GM12878 (cell line): ENCODE data around the gene SLC38A1. TPM values are rescaled to one million over a fixed set of nuclear protein-coding genes. Genes with fewer than 3 reads are reported as not detected.

Source experiments
- ATAC-seq: fragments of 200-7000 bp; cut with Tn5 transposase; 3 replicates; pipeline ENCODE4 v1.9.1; 2020; ENCODE audit warnings: mild to moderate bottlenecking, moderate library complexity
- BruUV-seq: library from RNA; stranded (reverse); fragments of 400-500 nt; replicated peaks from 2 replicates; lab custom pipeline; 2021; lab: Mats Ljungman, UMichigan
- CTCF ChIA-PET: fragments of 300-600 bp; sonication (Branson Sonifier 250); formaldehyde crosslinking; extraction: SDS; loops from one replicate; lab custom pipeline; 2021; ENCODE audit warnings: inconsistent platforms; lab: Yijun Ruan, JAX
- POLR2A ChIA-PET: fragments of 350-600 bp; formaldehyde crosslinking; extraction: SDS; loops from one replicate; lab custom pipeline; 2021; ENCODE audit warnings: inconsistent platforms; lab: Charles Lee
- RAD21 ChIA-PET: fragments of 300-600 bp; sonication (Branson Sonifier 250); formaldehyde crosslinking; loops from one replicate; lab custom pipeline; 2023; ENCODE audit warnings: antibody characterized with exemption; ENCODE audit not compliant: unreplicated experiment; lab: Charles Lee
- SMC1A ChIA-PET: fragments of 300-600 bp; sonication (Branson Sonifier 250); formaldehyde crosslinking; loops from one replicate; lab custom pipeline; 2023; ENCODE audit not compliant: unreplicated experiment, uncharacterized antibody; lab: Charles Lee
- DNase-seq: peaks from one replicate; pipeline ENCODE4 v3.0.0-alpha.2; 2011; ENCODE audit warnings: low read depth, low spot score
- FAIRE-seq: peaks from 3 replicates; lab custom pipeline; 2011; peaks lifted over from hg19 to GRCh38; lab: Jason Lieb, UNC
- H2AFZ ChIP-seq: 2 replicates; pipeline ENCODE4 v1.6.0; 2011; ENCODE audit warnings: low read depth, low read length, control low read depth; ENCODE audit not compliant: control insufficient read depth
- H3K27ac ChIP-seq: 2 replicates; pipeline ENCODE4 v1.5.1; 2011; ENCODE audit warnings: control low read depth; ENCODE audit not compliant: control insufficient read depth, insufficient read depth
- H3K27me3 ChIP-seq, 2 experiments: replicated peaks in 1 of 2; 2 replicates each; pipeline versions ENCODE4 v1.6.0 to v1.6.1; 2011; ENCODE audit warnings: low read length in 1 of 2; ENCODE audit not compliant: control insufficient read depth in 2 of 2, insufficient read depth in 2 of 2
- H3K36me3 ChIP-seq, 2 experiments: 2 replicates each; pipeline ENCODE4 v1.5.1; 2011; ENCODE audit warnings: low read length in 1 of 2; ENCODE audit not compliant: control insufficient read depth in 2 of 2, insufficient read depth in 2 of 2
- H3K4me1 ChIP-seq: 2 replicates; pipeline ENCODE4 v1.6.1; 2011; ENCODE audit warnings: mild to moderate bottlenecking, low read length, moderate library complexity, mixed read lengths; ENCODE audit not compliant: control insufficient read depth, insufficient read depth
- H3K4me2 ChIP-seq: 2 replicates; pipeline ENCODE4 v1.6.0; 2011; ENCODE audit warnings: control low read depth; ENCODE audit not compliant: control insufficient read depth, insufficient read depth
- H3K4me3 ChIP-seq: fragments of 200-600 bp; sonication (generic); 2 replicates; pipeline ENCODE4 v1.5.1; 2016
- H3K79me2 ChIP-seq: 2 replicates; pipeline ENCODE4 v1.6.0; 2011; ENCODE audit warnings: low read length; ENCODE audit not compliant: control insufficient read depth, insufficient read depth
- H3K9ac ChIP-seq: 2 replicates; pipeline ENCODE4 v1.8.0; 2011; ENCODE audit warnings: low read length, control low read depth, mixed read lengths; ENCODE audit not compliant: control insufficient read depth, insufficient read depth
- H3K9me3 ChIP-seq: replicated peaks from 3 replicates; pipeline ENCODE4 v1.5.1; 2011; ENCODE audit warnings: mild to moderate bottlenecking, low read length; ENCODE audit not compliant: control insufficient read depth, insufficient read depth
- H4K20me1 ChIP-seq: 2 replicates; pipeline ENCODE4 v1.6.0; 2011; ENCODE audit not compliant: control insufficient read depth, insufficient read depth
- BCL3 ChIP-seq: IDR thresholded peaks from 2 replicates; pipeline ENCODE4 v1.6.1; 2011; ENCODE audit warnings: borderline replicate concordance, low read depth, mild to moderate bottlenecking, moderate library complexity, low read length; ENCODE audit not compliant: insufficient read depth, poor library complexity, severe bottlenecking
- CTCF ChIP-seq, 3 experiments: IDR thresholded peaks in 2 of 3; conservative IDR thresholded peaks in 1 of 3; 2 replicates each; pipeline ENCODE4 v1.5.1; 2011; ENCODE audit warnings: low read depth in 3 of 3, low read length in 3 of 3, mild to moderate bottlenecking in 3 of 3, control low read depth in 2 of 3, moderate library complexity in 2 of 3, inconsistent platforms in 1 of 3, mixed read lengths in 1 of 3; ENCODE audit not compliant: control insufficient read depth in 2 of 3, insufficient read depth in 1 of 3; ENCODE audit errors: extremely low read depth in 1 of 3
- CUX1 ChIP-seq: IDR thresholded peaks from 2 replicates; pipeline ENCODE4 v1.6.1; 2012; ENCODE audit warnings: improper control_type of control experiment, low read depth, low read length; ENCODE audit not compliant: insufficient replicate concordance
- KLF5 ChIP-seq: fragments of 450-650 bp; IDR thresholded peaks from 2 replicates; pipeline ENCODE4 v1.6.1; 2014; ENCODE audit warnings: mild to moderate bottlenecking; ENCODE audit not compliant: partially characterized antibody
- PML ChIP-seq: IDR thresholded peaks from 2 replicates; pipeline ENCODE4 v1.6.1; 2012; ENCODE audit warnings: low read length, inconsistent platforms
- POLR2AphosphoS5 ChIP-seq: IDR thresholded peaks from 2 replicates; pipeline ENCODE4 v1.6.1; 2011; ENCODE audit warnings: mild to moderate bottlenecking, low read length, inconsistent platforms
- SMAD5 ChIP-seq: IDR thresholded peaks from 2 replicates; pipeline ENCODE4 v1.6.1; 2016; ENCODE audit warnings: antibody characterized with exemption, low read depth
- SMC3 ChIP-seq: IDR thresholded peaks from 2 replicates; pipeline ENCODE4 v1.6.1; 2011; ENCODE audit warnings: low read length, improper control_type of control experiment, borderline replicate concordance
- WGBS: methylation state at CpG from one replicate; pipeline ENCODE4 v1.1.6; 2016; ENCODE audit warnings: low lambda C conversion rate; ENCODE audit not compliant: insufficient replicate concordance, insufficient coverage; ENCODE audit errors: missing lambda C conversion rate; 5-methylcytosine and 5-hydroxymethylcytosine counted together
- in situ Hi-C: fragments of 300-500 bp; cut with MboI; formaldehyde crosslinking; loops from 9 replicates; pipeline ENCODE4 v1.14.3; 2018; ENCODE audit warnings: mixed read lengths
- intact Hi-C: fragments of 100-400 bp; cut with micrococcal nuclease; formaldehyde crosslinking; loops from one replicate; pipeline ENCODE4 v1.14.2; 2022; ENCODE audit not compliant: unreplicated experiment
- polyA plus RNA-seq, 11 experiments: library from polyadenylated mRNA; depleted of rRNA in 4 of 11; unstranded in 6 of 11; stranded (reverse) in 5 of 11; fragments of >200 nt; fragmentation: Nextera tagmentation in 4 of 11; fragmentation: Illumina TruSeq in 1 of 11; extraction: Ambion mirVana in 4 of 11; extraction: Trizol in 1 of 11; gene quantifications; 1 replicate in 1 of 11; 2 replicates in 10 of 11; pipeline versions ENCODE4 v1.2.1 to v1.2.3, GENCODE V29; 2011 to 2016; ENCODE audit warnings: inconsistent platforms in 2 of 11, missing spikeins in 2 of 11, low read depth in 1 of 11
- total RNA-seq, 4 experiments: library from RNA; depleted of rRNA in 3 of 4; stranded (reverse); fragments of >200 nt in 3 of 4; fragmentation: Illumina TruSeq in 1 of 4; extraction: Trizol in 1 of 4; gene quantifications; 2 replicates each; pipeline versions ENCODE4 v1.2.1 to v1.2.3, GENCODE V29; 2013 to 2021
- TF ChIP-seq, protein P1 (sequence below): fragments of 150-350 bp; IDR thresholded peaks from 2 replicates; pipeline ENCODE4 v1.6.1; 2016; ENCODE audit warnings: low read depth, low read length

Gene SLC38A1
- total and polyA plus RNA-seq, 10 of the 15 experiments (the other 5 are each of a cell fraction or from before 2014, with no cell fraction given): 38.1 to 191 (median 144) TPM

GRCh38 chr12:46144433-46144832 is 124.4 kb downstream of the SLC38A1 start:
- 48% methylated on average over 2 of the region's 2 CpGs for WGBS
- Histone ChIP-seq H3K4me3 (no peak overlapping the region), H3K9me3 (no peaks in the 10 kb centered on the region), H3K4me2 (no peak overlapping the region), H3K4me1 (no peaks in the 10 kb centered on the region), H3K27me3 (no peaks in the 10 kb centered on the region), H3K36me3 (no peaks in the 10 kb centered on the region), H4K20me1 (no peaks in the 10 kb centered on the region), H3K79me2 (no peaks in the 10 kb centered on the region), H3K27ac (no peak overlapping the region), H3K9ac (no peak overlapping the region), H2AFZ (no peak overlapping the region)
- intact Hi-C loops (no loop called here), in situ Hi-C loops (loop anchor here (25.0 kb wide), 2 partner anchors 518 to 868 kb away; no protein-coding TSS in a partner anchor)
- no peak for FAIRE-seq
- BruUV-seq: no TSS peak
- POLR2A ChIA-PET: no interaction called here
- CTCF ChIA-PET: interaction anchor here (1.4 to 3.8 kb wide), 2 partner anchors 20 to 33 kb away, joined by 3 to 36 read pairs; no protein-coding TSS in a partner anchor
- ATAC-seq: peak; percentile 63
- SMC1A ChIA-PET: interaction anchor here (1.2 to 3.5 kb wide), 3 partner anchors 11 to 35 kb away, joined by 3 to 22 read pairs (median 3); no protein-coding TSS in a partner anchor
- DNase-seq: no peak
- RAD21 ChIA-PET: interaction anchor here (3.4 kb wide), 1 partner anchor 19 kb away, joined by 22 read pairs; no protein-coding TSS in a partner anchor
- TF ChIP-seq KLF5 (no peak), PML (no peak), BCL3 (no peak), CTCF (IDR thresholded peaks at IDR 0.05 in 2 of 3, conservative IDR thresholded peaks at IDR 0.05 in 1 of 3; ENCODE audit: control insufficient read depth in 2 of 3, extremely low read depth in 1 of 3, insufficient read depth in 1 of 3, low read depth in 3 of 3, low read length in 3 of 3) (peak in 1 of 3 experiments; percentile 6; a peak in 1 of 6 replicates), POLR2AphosphoS5 (no peak), SMAD5 (no peak), SMC3 (no peak), CUX1 (no peak)
- TF ChIP-seq, protein P1, sequence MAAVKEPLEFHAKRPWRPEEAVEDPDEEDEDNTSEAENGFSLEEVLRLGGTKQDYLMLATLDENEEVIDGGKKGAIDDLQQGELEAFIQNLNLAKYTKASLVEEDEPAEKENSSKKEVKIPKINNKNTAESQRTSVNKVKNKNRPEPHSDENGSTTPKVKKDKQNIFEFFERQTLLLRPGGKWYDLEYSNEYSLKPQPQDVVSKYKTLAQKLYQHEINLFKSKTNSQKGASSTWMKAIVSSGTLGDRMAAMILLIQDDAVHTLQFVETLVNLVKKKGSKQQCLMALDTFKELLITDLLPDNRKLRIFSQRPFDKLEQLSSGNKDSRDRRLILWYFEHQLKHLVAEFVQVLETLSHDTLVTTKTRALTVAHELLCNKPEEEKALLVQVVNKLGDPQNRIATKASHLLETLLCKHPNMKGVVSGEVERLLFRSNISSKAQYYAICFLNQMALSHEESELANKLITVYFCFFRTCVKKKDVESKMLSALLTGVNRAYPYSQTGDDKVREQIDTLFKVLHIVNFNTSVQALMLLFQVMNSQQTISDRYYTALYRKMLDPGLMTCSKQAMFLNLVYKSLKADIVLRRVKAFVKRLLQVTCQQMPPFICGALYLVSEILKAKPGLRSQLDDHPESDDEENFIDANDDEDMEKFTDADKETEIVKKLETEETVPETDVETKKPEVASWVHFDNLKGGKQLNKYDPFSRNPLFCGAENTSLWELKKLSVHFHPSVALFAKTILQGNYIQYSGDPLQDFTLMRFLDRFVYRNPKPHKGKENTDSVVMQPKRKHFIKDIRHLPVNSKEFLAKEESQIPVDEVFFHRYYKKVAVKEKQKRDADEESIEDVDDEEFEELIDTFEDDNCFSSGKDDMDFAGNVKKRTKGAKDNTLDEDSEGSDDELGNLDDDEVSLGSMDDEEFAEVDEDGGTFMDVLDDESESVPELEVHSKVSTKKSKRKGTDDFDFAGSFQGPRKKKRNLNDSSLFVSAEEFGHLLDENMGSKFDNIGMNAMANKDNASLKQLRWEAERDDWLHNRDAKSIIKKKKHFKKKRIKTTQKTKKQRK: no peak
